Upper lobe of right lung (tissue), 1 donor: ENCODE data around the gene FAXC. TPM values are rescaled to one million over a fixed set of nuclear protein-coding genes. Genes with fewer than 3 reads are reported as not detected.

Experiments used
- ATAC-seq: fragments of 200-7000 bp; cut with Tn5 transposase; one replicate; pipeline ENCODE4 v1.9.1; 2020; ENCODE audit warnings: mild to moderate bottlenecking, moderate library complexity
- DNase-seq: peaks from one replicate; pipeline ENCODE4 v3.0.0-alpha.2; 2020
- H3K27ac ChIP-seq: fragments of 200-600 bp; one replicate; pipeline ENCODE4 v1.8.0; 2022
- H3K27me3 ChIP-seq: fragments of 200-600 bp; one replicate; pipeline ENCODE4 v1.8.0; 2022; ENCODE audit warnings: mild to moderate bottlenecking
- H3K36me3 ChIP-seq: fragments of 200-600 bp; one replicate; pipeline ENCODE4 v1.8.0; 2022
- H3K4me1 ChIP-seq: fragments of 200-600 bp; one replicate; pipeline ENCODE4 v1.8.0; 2022
- H3K4me3 ChIP-seq: fragments of 200-600 bp; one replicate; pipeline ENCODE4 v1.8.0; 2022; ENCODE audit warnings: mild to moderate bottlenecking
- H3K9me3 ChIP-seq: fragments of 200-600 bp; one replicate; pipeline ENCODE4 v1.8.0; 2022
- CTCF ChIP-seq: fragments of 200-600 bp; IDR thresholded peaks from one replicate; pipeline ENCODE4 v1.8.0; 2022; ENCODE audit warnings: antibody characterized with exemption
- intact Hi-C: fragments of 100-400 bp; cut with DNase I; formaldehyde crosslinking; loops from one replicate; pipeline ENCODE4 v1.11.0; 2022
- total RNA-seq: library from RNA; stranded (reverse); fragmentation: NEBNext Ultra II Directional; extraction: Animal tissue kit (Norgen Biotek cat#: 25700); gene quantifications from one replicate; pipeline ENCODE4 v1.2.1, GENCODE V29; 2021
- donor health status: DM: no; HTN: yes; CAD: no; lungs with severe emphysema.

Gene FAXC
- total RNA-seq, 1 donor from 2014 or later: 5.4 TPM

GRCh38 chr6:99287523-99287922, 62.0 kb downstream of the FAXC start:
- no peaks in the 10 kb centered on the region for H3K27me3 ChIP-seq
- DNase-seq (no peak), ATAC-seq (no peak)
- intact Hi-C loops: no loop called here
- no peak for TF ChIP-seq CTCF
- no peaks in the 10 kb centered on the region for H3K4me1 ChIP-seq
- no peaks in the 10 kb centered on the region for H3K9me3 ChIP-seq
- H3K36me3 ChIP-seq: no peaks in the 10 kb centered on the region
- H3K27ac ChIP-seq: no peak overlapping the region
- no peak overlapping the region for H3K4me3 ChIP-seq

GRCh38 chr6:99285881-99286280, 63.6 kb downstream of the FAXC start:
- DNase-seq: no peak
- no peaks in the 10 kb centered on the region for H3K27me3 ChIP-seq
- intact Hi-C loops: no loop called here
- H3K36me3 ChIP-seq: no peaks in the 10 kb centered on the region
- H3K27ac ChIP-seq: no peak overlapping the region
- TF ChIP-seq CTCF: no peak
- ATAC-seq: peak; percentile 75
- H3K4me1 ChIP-seq: no peaks in the 10 kb centered on the region
- H3K4me3 ChIP-seq: no peak overlapping the region
- H3K9me3 ChIP-seq: no peaks in the 10 kb centered on the region

GRCh38 chr6:99282479-99283062, 66.9 kb downstream of the FAXC start:
- Histone ChIP-seq H3K27ac (no peak overlapping the region), H3K27me3 (no peaks in the 10 kb centered on the region), H3K9me3 (no peaks in the 10 kb centered on the region), H3K36me3 (no peaks in the 10 kb centered on the region), H3K4me3 (no peak overlapping the region), H3K4me1 (no peaks in the 10 kb centered on the region)
- peak; percentile 34 for TF ChIP-seq CTCF
- ATAC-seq: no peak
- no peak for DNase-seq
- intact Hi-C loops: no loop called here

GRCh38 chr6:99276747-99277146, 72.7 kb downstream of the FAXC start:
- Histone ChIP-seq H3K4me1 (no peaks in the 10 kb centered on the region), H3K9me3 (no peaks in the 10 kb centered on the region), H3K4me3 (no peak overlapping the region), H3K36me3 (no peaks in the 10 kb centered on the region), H3K27me3 (no peaks in the 10 kb centered on the region), H3K27ac (no peak overlapping the region)
- no peak for TF ChIP-seq CTCF
- DNase-seq (no peak), ATAC-seq (no peak)
- intact Hi-C loops: no loop called here

- TF ChIP-seq CTCF: no peak
- intact Hi-C loops: no loop called here
- H3K4me3 ChIP-seq: no peak overlapping the region
- H3K27me3 ChIP-seq: no peaks in the 10 kb centered on the region
- H3K9me3 ChIP-seq: no peaks in the 10 kb centered on the region
- H3K36me3 ChIP-seq: no peaks in the 10 kb centered on the region
- H3K27ac ChIP-seq: no peak overlapping the region
- H3K4me1 ChIP-seq: no peaks in the 10 kb centered on the region
- ATAC-seq: no peak
- DNase-seq: no peak
Measured at GRCh38 chr6:99270826-99271225, 78.6 kb downstream of the FAXC start.

GRCh38 chr6:99270030-99270429, 79.4 kb downstream of the FAXC start:
- TF ChIP-seq CTCF: no peak
- H3K4me3 ChIP-seq: no peak overlapping the region
- H3K27ac ChIP-seq: no peak overlapping the region
- DNase-seq: no peak
- H3K9me3 ChIP-seq: no peaks in the 10 kb centered on the region
- H3K27me3 ChIP-seq: no peaks in the 10 kb centered on the region
- no peaks in the 10 kb centered on the region for H3K4me1 ChIP-seq
- intact Hi-C loops: no loop called here
- H3K36me3 ChIP-seq: no peaks in the 10 kb centered on the region
- no peak for ATAC-seq
